Activated CD4-positive, alpha-beta T cell treated with anti-CD3 and anti-CD28 coated beads, Interleukin-2, amount 10 ng/mL, durations not matched to agents 7 days and 5 days (primary cell): ENCODE measurements around the gene STAG1. TPM values are rescaled to one million over a fixed set of nuclear protein-coding genes. Genes with fewer than 3 reads are reported as not detected.
"Not testable (repeated sequence)": the region's sequence is repeated elsewhere in the genome, so short reads cannot be mapped to it uniquely, and the experiment has no call there.

Source experiments
- CTCF ChIA-PET: fragments of 350-600 bp; sonication (Branson Sonifier 250); formaldehyde crosslinking; loops from one replicate; lab custom pipeline; 2021; ENCODE audit warnings: antibody characterized with exemption; lab: Charles Lee
- POLR2A ChIA-PET: fragments of 350-600 bp; sonication (Branson Sonifier 250); formaldehyde crosslinking; loops from one replicate; lab custom pipeline; 2021; ENCODE audit warnings: antibody characterized with exemption; lab: Charles Lee
- DNase-seq: peaks from one replicate; pipeline ENCODE4 v3.0.0-alpha.2; 2020
- H3K27ac Mint-ChIP-seq: one replicate; pipeline ENCODE4 v1.8.0; 2021; ENCODE audit warnings: mild to moderate bottlenecking, moderate library complexity, mixed read lengths
- H3K27me3 Mint-ChIP-seq: one replicate; pipeline ENCODE4 v1.8.0; 2021; ENCODE audit warnings: mixed read lengths
- H3K36me3 Mint-ChIP-seq: one replicate; pipeline ENCODE4 v1.8.0; 2021; ENCODE audit warnings: low read depth, mixed read lengths
- H3K4me1 Mint-ChIP-seq: one replicate; pipeline ENCODE4 v1.8.0; 2021; ENCODE audit warnings: mixed read lengths
- H3K4me3 Mint-ChIP-seq: one replicate; pipeline ENCODE4 v1.8.0; 2021; ENCODE audit warnings: mild to moderate bottlenecking, moderate library complexity, mixed read lengths
- H3K9me3 Mint-ChIP-seq: one replicate; pipeline ENCODE4 v1.8.0; 2021; ENCODE audit warnings: mixed read lengths
- total RNA-seq, 2 experiments: library from RNA; stranded (reverse); gene quantifications; one replicate each; pipeline ENCODE4 v1.2.3, GENCODE V29; 2021

STAG1 gene
- total RNA-seq, 2 experiments from 2014 or later = 40.9 to 45.7 TPM

DNA sequence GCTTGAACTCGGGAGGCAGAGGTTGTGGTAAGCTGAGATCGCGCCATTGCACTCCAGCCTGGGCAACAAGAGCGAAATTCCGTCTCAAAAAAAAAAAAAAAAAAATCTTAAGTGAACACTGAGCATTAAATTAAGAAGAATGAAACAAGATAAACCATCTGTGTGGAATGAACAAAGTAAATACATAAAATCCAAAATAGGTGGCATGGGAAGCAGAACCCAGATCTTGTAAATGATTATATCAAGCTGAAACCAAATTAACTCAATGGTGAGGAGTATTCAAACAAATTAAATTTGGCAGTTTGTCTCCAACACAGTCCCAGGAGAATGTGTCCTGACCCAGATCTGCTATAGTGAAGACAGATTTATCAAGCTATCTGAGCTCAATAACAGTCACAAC is 32.1 kb downstream of the STAG1 start:
- H3K4me1 Mint-ChIP-seq = peaks cover 6% of the 10 kb centered on the region
- no peak for DNase-seq
- peaks cover 23% of the 10 kb centered on the region for H3K36me3 Mint-ChIP-seq
- H3K27me3 Mint-ChIP-seq = no peaks in the 10 kb centered on the region
- ChIA-PET POLR2A (interaction anchor here (0.7 kb wide), 1 partner anchor 1874 kb away, joined by 3 read pairs; the partner anchor contains the start of gene CEP70), CTCF (no interaction called here)
- H3K27ac Mint-ChIP-seq = no peak overlapping the region
- no peak overlapping the region for H3K4me3 Mint-ChIP-seq
- H3K9me3 Mint-ChIP-seq = peaks cover 2% of the 10 kb centered on the region

DNA sequence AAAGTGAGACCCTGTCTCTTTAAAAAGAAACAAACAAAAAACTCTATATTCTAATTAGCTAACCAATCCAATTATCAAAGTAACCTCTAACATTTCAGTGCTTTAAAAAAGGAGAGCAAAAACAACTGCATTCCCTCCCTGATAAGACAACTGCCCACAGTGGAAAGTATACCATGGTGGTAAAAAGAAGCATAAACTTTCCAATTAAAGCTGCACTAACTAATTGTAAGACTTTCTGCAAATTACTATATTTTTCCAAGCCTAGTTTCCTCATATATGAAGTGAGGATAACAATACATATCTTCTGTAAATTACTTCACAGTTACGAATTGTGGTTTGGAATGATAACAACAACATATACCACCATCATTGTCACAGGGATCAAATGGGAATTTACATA is 35.5 kb downstream of the STAG1 start:
- Mint-ChIP-seq H3K36me3 (peaks cover 30% of the 10 kb centered on the region), H3K9me3 (no peaks in the 10 kb centered on the region), H3K27ac (no peak overlapping the region), H3K27me3 (no peaks in the 10 kb centered on the region), H3K4me1 (peaks cover 4% of the 10 kb centered on the region), H3K4me3 (no peak overlapping the region)
- CTCF ChIA-PET = no interaction called here
- POLR2A ChIA-PET = interaction anchor here (0.6 kb wide), 1 partner anchor 11 kb away, joined by 5 read pairs; no protein-coding TSS in a partner anchor
- DNase-seq = no peak

DNA sequence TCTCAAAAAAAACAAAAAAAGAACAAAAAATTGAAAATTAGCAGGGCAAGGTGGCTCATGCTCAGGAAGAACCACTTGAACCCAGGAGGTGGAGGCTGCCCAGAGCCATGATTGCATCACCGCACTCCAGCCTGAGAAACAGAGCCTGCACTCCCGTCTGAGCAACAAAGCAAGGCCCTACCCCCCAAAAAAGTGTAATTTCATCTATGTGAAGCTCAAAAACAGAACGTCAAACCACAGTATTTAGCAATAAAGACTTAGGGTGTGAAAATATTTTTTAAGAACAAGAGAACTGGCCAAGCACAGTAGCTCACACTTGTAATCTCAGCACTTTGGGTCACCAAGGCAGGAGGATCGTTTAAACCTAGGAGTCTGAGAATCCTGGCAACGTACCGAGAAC is 38.2 kb downstream of the STAG1 start:
- H3K27me3 Mint-ChIP-seq = no peaks in the 10 kb centered on the region
- H3K4me1 Mint-ChIP-seq = peaks cover 4% of the 10 kb centered on the region
- ChIA-PET POLR2A (no interaction called here), CTCF (interaction anchor here (1.0 kb wide), 1 partner anchor 13 kb away, joined by 4 read pairs; no protein-coding TSS in a partner anchor)
- H3K4me3 Mint-ChIP-seq = no peak overlapping the region
- no peak overlapping the region for H3K27ac Mint-ChIP-seq
- no peak for DNase-seq
- peaks cover 23% of the 10 kb centered on the region for H3K36me3 Mint-ChIP-seq
- no peaks in the 10 kb centered on the region for H3K9me3 Mint-ChIP-seq

DNA sequence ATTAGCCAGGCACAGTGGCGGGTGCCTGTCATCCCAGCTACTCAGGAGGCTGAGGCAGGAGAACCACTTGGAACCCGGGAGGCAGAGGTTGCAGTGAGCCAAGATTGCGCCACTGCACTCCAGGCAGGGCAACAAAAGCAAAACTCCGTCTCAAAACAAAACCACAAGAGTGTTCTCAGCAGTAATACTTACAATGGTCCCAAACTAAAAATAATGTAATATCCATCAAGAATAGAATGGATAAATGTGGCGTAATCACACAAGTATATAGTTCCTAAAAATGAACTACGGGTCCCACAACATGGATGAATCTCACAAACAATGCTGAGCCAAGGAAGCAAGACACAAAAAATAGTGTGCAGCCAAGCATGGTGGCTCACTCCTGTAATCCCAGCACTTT is 39.2 kb downstream of the STAG1 start:
- no peaks in the 10 kb centered on the region for H3K9me3 Mint-ChIP-seq
- no peak overlapping the region for H3K4me3 Mint-ChIP-seq
- CTCF ChIA-PET = no interaction called here
- no peaks in the 10 kb centered on the region for H3K27me3 Mint-ChIP-seq
- peaks cover 21% of the 10 kb centered on the region for H3K36me3 Mint-ChIP-seq
- H3K4me1 Mint-ChIP-seq = peaks cover 4% of the 10 kb centered on the region
- POLR2A ChIA-PET = no interaction called here
- no peak overlapping the region for H3K27ac Mint-ChIP-seq
- DNase-seq = no peak

DNA sequence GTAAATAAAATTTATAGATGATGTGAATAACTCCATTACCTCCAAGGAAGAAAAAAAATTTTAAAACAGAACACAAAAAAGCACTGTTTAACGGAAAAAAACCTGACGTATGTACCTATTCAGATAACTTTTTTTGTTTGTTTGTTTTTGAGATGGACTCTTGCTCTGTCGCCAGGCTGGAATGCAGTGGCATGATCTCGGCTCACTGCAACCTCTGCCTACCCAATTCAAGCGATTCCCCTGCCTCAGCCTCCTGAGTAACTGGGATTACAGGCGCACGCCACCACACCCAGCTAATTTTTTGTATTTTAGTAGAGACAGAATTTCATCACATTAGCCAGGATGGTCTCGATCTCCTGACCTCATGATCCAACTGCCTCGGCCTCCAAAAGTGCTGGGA is 40.3 kb downstream of the STAG1 start:
- CTCF ChIA-PET, H3K4me1 Mint-ChIP-seq, H3K27ac Mint-ChIP-seq, H3K27me3 Mint-ChIP-seq, H3K4me3 Mint-ChIP-seq, DNase-seq, POLR2A ChIA-PET, H3K9me3 Mint-ChIP-seq: not testable (repeated sequence)
- H3K36me3 Mint-ChIP-seq = peaks cover 26% of the 10 kb centered on the region

DNA sequence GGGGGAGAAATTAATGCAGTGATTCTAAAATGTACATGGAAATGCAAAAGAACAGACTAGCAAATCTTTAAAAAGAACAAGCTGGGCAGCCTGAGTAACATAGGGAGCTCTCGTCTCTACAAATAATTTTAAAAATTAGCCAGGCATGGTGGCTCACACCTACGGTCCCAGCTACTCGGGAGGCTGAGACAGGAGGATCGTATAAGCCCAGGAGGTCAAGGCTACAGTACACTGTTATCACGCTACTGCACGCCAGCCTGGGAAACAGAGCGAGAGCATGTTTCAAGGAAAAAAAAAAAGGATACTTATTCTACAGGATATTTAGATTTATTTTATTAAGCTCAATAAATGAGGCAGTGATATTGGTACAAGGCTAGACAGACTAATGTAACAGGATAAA is 40.9 kb downstream of the STAG1 start:
- ChIA-PET CTCF (interaction anchor here (0.6 to 0.8 kb wide), 2 partner anchors 105 to 634 kb away, joined by 3 read pairs; no protein-coding TSS in a partner anchor), POLR2A (no interaction called here)
- Mint-ChIP-seq H3K36me3 (peaks cover 30% of the 10 kb centered on the region), H3K27me3 (no peaks in the 10 kb centered on the region), H3K4me1 (no peaks in the 10 kb centered on the region), H3K9me3 (peaks cover 3% of the 10 kb centered on the region), H3K27ac (no peak overlapping the region), H3K4me3 (no peak overlapping the region)
- DNase-seq = no peak

DNA sequence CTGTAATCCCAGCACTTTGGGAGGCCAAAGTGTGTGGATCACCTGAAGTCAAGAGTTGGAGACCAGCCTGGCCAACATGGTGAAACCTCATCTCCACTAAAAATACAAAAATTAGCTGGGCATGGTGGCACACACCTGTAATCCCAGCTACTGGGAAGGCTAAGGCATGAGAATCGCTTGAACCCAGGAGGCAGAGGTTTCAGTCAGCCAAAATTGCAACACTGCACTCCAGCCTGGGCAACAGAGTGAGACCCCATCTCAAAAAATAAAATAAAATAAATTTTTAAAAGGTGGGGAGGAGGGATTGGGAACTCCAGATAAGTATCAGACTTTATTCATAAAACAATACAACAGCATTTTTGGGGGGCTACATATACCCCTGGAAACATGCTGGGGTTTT is 42.4 kb downstream of the STAG1 start:
- H3K4me3 Mint-ChIP-seq, DNase-seq, POLR2A ChIA-PET, H3K27me3 Mint-ChIP-seq, H3K27ac Mint-ChIP-seq, H3K9me3 Mint-ChIP-seq, H3K4me1 Mint-ChIP-seq: not testable (repeated sequence)
- H3K36me3 Mint-ChIP-seq = peaks cover 37% of the 10 kb centered on the region
- CTCF ChIA-PET = interaction anchor here (0.6 to 2.2 kb wide), 2 partner anchors 43 to 245 kb away, joined by 4 to 6 read pairs; partner anchors contain the start of gene STAG1

DNA sequence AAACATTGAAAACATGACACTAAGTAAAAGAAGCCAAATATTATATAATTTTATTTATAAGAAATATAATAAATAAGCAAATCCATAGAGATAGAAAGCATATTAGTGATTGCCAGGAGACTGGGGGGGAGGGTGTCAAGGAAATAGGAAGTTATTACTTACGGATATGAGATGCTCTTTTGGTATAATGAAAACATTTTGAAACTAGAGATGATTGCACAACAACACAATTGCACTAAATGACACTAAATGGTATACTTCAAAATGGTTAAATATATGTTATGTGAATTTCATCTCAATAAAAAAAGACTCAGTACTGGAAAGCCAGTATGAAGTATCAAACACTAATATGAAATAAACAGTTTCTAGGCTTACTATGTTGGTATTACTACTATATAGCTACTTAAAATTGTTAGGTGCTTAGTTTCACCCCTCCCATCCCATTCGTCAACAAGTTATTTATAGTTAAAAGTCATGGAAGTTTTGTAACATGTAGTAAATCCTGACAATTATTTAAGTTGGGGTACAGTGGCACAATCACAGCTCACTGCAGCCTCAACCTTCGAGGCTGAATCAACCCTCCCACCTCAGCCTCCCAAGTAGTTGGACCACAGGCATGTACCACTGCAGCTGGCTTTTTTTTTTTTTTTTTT is 43.7 kb downstream of the STAG1 start:
- POLR2A ChIA-PET = no interaction called here
- H3K9me3 Mint-ChIP-seq = peaks cover 5% of the 10 kb centered on the region
- no peaks in the 10 kb centered on the region for H3K27me3 Mint-ChIP-seq
- CTCF ChIA-PET = interaction anchor here (2.2 kb wide), 1 partner anchor 44 kb away, joined by 6 read pairs; the partner anchor contains the start of gene STAG1
- peaks cover 32% of the 10 kb centered on the region for H3K36me3 Mint-ChIP-seq
- no peak overlapping the region for H3K27ac Mint-ChIP-seq
- no peaks in the 10 kb centered on the region for H3K4me1 Mint-ChIP-seq
- no peak for DNase-seq
- H3K4me3 Mint-ChIP-seq = no peak overlapping the region

DNA sequence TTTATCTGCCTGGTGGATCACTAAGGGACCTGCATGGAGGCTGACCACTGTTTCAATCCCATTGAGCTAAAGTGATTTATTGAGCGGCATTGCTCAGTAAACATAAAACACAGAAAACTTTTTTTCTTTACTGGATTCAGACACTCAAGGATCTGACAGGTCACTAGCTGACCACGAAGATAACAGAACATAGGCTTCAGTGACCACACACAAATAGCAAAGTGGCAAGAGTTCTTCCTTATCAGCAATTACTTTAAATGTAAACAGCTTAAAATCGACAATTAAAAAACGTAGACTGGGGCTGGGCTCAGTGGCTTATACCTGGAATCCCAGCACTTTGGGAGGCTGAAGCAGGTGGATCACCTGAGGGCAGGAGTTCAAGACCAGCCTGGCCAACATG is 48.7 kb downstream of the STAG1 start:
- DNase-seq = no peak
- no peak overlapping the region for H3K4me3 Mint-ChIP-seq

DNA sequence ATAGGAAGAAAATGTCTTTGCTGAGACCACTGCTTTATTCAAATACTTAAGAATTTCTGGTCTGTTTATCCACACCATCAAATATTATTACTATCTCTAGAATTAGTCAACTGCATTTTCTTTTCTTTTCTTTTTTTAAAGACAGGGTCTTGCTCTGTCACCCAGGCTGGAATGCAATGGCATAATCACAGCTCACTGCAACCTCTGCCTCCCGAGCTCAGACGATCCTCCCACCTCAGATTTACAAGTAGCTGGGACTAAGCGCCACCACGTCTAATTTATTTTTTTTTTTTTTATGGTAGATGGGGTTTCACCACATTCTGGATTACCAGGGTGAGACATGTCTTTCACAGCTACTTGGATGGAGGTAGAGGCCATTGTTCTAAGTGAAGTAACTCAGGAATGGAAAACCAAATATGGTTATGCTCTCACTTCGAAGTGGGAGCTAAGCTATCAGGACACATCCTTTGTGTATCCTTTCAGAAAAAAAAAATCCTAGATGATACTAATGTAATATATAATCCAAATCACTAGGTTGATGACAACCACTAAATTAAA is 52.8 kb downstream of the STAG1 start:
- Mint-ChIP-seq H3K27me3 (no peaks in the 10 kb centered on the region), H3K27ac (no peak overlapping the region), H3K4me1 (peaks cover 15% of the 10 kb centered on the region), H3K36me3 (peaks cover 55% of the 10 kb centered on the region), H3K4me3 (no peak overlapping the region), H3K9me3 (peaks cover 42% of the 10 kb centered on the region)
- DNase-seq = no peak
- CTCF ChIA-PET = no interaction called here
- POLR2A ChIA-PET = no interaction called here

More for the DNA sequence above, 48.7 kb downstream of the STAG1 start:
- ChIA-PET CTCF (interaction anchor here (1.1 to 1.6 kb wide), 2 partner anchors 9 to 49 kb away, joined by 3 to 4 read pairs; partner anchors contain the start of gene STAG1), POLR2A (no interaction called here)
- Mint-ChIP-seq H3K4me1 (peaks cover 4% of the 10 kb centered on the region), H3K9me3 (peaks cover 20% of the 10 kb centered on the region), H3K27ac (no peak overlapping the region), H3K36me3 (peaks cover 34% of the 10 kb centered on the region), H3K27me3 (no peaks in the 10 kb centered on the region)

DNA sequence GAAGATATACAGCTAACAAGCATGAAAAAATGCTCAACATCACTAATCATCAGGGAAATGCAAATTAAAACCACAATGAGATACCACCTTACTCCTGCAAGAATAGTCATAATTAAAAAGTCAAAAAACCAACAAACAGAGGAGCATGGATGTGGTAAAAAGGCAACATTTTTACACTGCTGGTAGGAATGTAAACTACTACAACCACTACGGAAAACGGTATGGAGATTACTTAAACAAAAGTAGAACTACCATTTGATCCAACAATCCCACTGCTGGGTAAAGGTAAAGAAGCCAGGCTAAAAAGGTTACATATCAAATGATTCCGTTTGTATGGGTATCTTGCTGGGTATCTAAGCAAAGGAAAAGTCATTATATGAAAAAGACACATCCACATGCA is 53.8 kb downstream of the STAG1 start:
- Mint-ChIP-seq H3K27ac (no peak overlapping the region), H3K4me1 (peaks cover 24% of the 10 kb centered on the region), H3K9me3 (peaks cover 50% of the 10 kb centered on the region), H3K27me3 (no peaks in the 10 kb centered on the region), H3K36me3 (peaks cover 61% of the 10 kb centered on the region), H3K4me3 (no peak overlapping the region)
- POLR2A ChIA-PET = interaction anchor here (0.6 kb wide), 1 partner anchor 702 kb away, joined by 5 read pairs; no protein-coding TSS in a partner anchor
- DNase-seq = no peak
- CTCF ChIA-PET = interaction anchor here (0.6 kb wide), 1 partner anchor 398 kb away, joined by 4 read pairs; no protein-coding TSS in a partner anchor

DNA sequence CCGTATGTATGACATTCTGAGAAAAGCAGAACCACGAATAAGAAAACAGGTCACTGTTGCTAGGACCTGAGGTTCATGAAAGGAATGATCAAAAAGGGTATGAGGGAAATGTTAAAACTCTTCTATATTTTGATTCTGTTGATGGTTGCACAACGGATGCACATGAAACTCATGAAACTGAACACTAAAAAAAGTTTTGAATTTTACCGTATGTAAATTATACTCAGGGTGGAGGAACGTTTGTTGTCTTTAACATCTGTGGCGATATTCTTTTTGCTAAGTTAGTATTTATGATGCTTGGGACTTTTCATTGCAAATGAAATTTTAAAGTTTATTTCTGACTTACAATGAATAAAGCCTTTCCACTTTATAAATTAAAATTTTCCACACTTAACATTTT is 55.4 kb downstream of the STAG1 start:
- Mint-ChIP-seq H3K4me1 (peaks cover 25% of the 10 kb centered on the region), H3K4me3 (no peak overlapping the region), H3K36me3 (peaks cover 65% of the 10 kb centered on the region), H3K27me3 (no peaks in the 10 kb centered on the region), H3K27ac (no peak overlapping the region), H3K9me3 (peaks cover 57% of the 10 kb centered on the region)
- DNase-seq = no peak
- CTCF ChIA-PET = no interaction called here
- POLR2A ChIA-PET = no interaction called here

DNA sequence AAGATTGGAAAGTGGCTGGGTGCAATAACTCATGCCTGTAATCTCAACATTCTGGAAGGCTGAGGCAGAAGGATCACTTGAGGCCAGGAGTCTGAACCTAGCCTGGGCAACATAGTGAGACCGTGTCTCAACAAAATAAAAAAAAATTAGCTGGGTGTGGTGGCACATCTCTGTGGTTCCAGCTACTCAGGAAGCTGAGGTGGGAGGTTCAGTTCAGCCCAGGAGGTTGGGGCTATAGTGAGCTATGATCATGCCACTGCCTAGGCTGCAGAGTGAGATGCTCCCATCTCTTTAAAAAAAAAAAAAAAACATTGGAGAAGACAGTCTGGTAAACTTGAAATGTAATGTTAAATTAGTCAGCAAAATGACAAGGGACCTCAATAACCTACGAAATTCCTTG is 57.9 kb downstream of the STAG1 start:
- Mint-ChIP-seq H3K9me3 (peaks cover 56% of the 10 kb centered on the region), H3K36me3 (peaks cover 72% of the 10 kb centered on the region), H3K27me3 (no peaks in the 10 kb centered on the region), H3K27ac (peak overlapping the region; percentile 69), H3K4me3 (no peak overlapping the region), H3K4me1 (peaks cover 32% of the 10 kb centered on the region)
- POLR2A ChIA-PET = interaction anchor here (0.6 kb wide), 1 partner anchor 275 kb away, joined by 4 read pairs; no protein-coding TSS in a partner anchor
- CTCF ChIA-PET = interaction anchor here (0.6 to 1.5 kb wide), 4 partner anchors 9 to 388 kb away, joined by 3 to 4 read pairs (median 3); partner anchors contain the start of gene STAG1
- peak; percentile 22 for DNase-seq
